ENCODE data around the gene PTPRG. TPM values are rescaled to one million over a fixed set of nuclear protein-coding genes. Genes with fewer than 3 reads are reported as not detected.
A peak's percentile ranks its signal among the peaks of the same experiment; 100 is the strongest.

The PTPRG gene
- total RNA-seq, 1 donor = 148 TPM

- H2AFZ ChIP-seq (ENCODE audit: low read length) = no peak overlapping the region
- peaks cover 9% of the 10 kb centered on the region for H4K20me1 ChIP-seq (ENCODE audit: insufficient read depth, low read length)
- H3K4me3 ChIP-seq (ENCODE audit: insufficient read depth, low read length) = no peak overlapping the region
- peaks cover 8% of the 10 kb centered on the region for H3K4me1 ChIP-seq (ENCODE audit: insufficient read depth, low read length)
- no peak overlapping the region for H3K27ac ChIP-seq (ENCODE audit: low read depth, low read length)
- no peaks in the 10 kb centered on the region for H3K79me2 ChIP-seq (ENCODE audit: insufficient read depth, low read length)
- TF ChIP-seq CTCF (IDR thresholded peaks at IDR 0.05; ENCODE audit: extremely low read depth, low read depth, low read length) = no peak
- DNase-seq (ENCODE audit: insufficient read length, low spot score, missing footprints) = no peak
- H3K9me3 ChIP-seq (ENCODE audit: low read depth, low read length) = no peaks in the 10 kb centered on the region
- no peaks in the 10 kb centered on the region for H3K27me3 ChIP-seq (ENCODE audit: insufficient read depth, low read length)
- H3K4me2 ChIP-seq (ENCODE audit: insufficient read depth, low read length) = no peak overlapping the region
- H3K36me3 ChIP-seq (ENCODE audit: insufficient read depth, low read length) = no peaks in the 10 kb centered on the region
Measured at GRCh38 chr3:62048577-62048976, 487.2 kb downstream of the PTPRG start.

GRCh38 chr3:62049033-62049432, 487.7 kb downstream of the PTPRG start:
- Histone ChIP-seq H4K20me1 (ENCODE audit: insufficient read depth, low read length) (peaks cover 9% of the 10 kb centered on the region), H3K4me2 (ENCODE audit: insufficient read depth, low read length) (no peak overlapping the region), H3K27me3 (ENCODE audit: insufficient read depth, low read length) (no peaks in the 10 kb centered on the region), H3K27ac (ENCODE audit: low read depth, low read length) (no peak overlapping the region), H2AFZ (ENCODE audit: low read length) (no peak overlapping the region), H3K9me3 (ENCODE audit: low read depth, low read length) (no peaks in the 10 kb centered on the region), H3K36me3 (ENCODE audit: insufficient read depth, low read length) (no peaks in the 10 kb centered on the region), H3K79me2 (ENCODE audit: insufficient read depth, low read length) (no peaks in the 10 kb centered on the region), H3K4me3 (ENCODE audit: insufficient read depth, low read length) (no peak overlapping the region), H3K4me1 (ENCODE audit: insufficient read depth, low read length) (peaks cover 8% of the 10 kb centered on the region)
- no peak for TF ChIP-seq CTCF (IDR thresholded peaks at IDR 0.05; ENCODE audit: extremely low read depth, low read depth, low read length)
- DNase-seq (ENCODE audit: insufficient read length, low spot score, missing footprints) = no peak

- Histone ChIP-seq H3K4me3 (ENCODE audit: insufficient read depth, low read length) (no peak overlapping the region), H3K27me3 (ENCODE audit: insufficient read depth, low read length) (no peaks in the 10 kb centered on the region), H3K79me2 (ENCODE audit: insufficient read depth, low read length) (no peaks in the 10 kb centered on the region), H3K4me1 (ENCODE audit: insufficient read depth, low read length) (peaks cover 2% of the 10 kb centered on the region), H3K9me3 (ENCODE audit: low read depth, low read length) (no peaks in the 10 kb centered on the region), H2AFZ (ENCODE audit: low read length) (no peak overlapping the region), H3K4me2 (ENCODE audit: insufficient read depth, low read length) (no peak overlapping the region), H3K36me3 (ENCODE audit: insufficient read depth, low read length) (no peaks in the 10 kb centered on the region), H3K27ac (ENCODE audit: low read depth, low read length) (no peak overlapping the region), H4K20me1 (ENCODE audit: insufficient read depth, low read length) (peaks cover 2% of the 10 kb centered on the region)
- peak; percentile 45 for TF ChIP-seq CTCF (IDR thresholded peaks at IDR 0.05; ENCODE audit: extremely low read depth, low read depth, low read length)
- DNase-seq (ENCODE audit: insufficient read length, low spot score, missing footprints) = no peak
Measured at GRCh38 chr3:62051506-62051905, 490.1 kb downstream of the PTPRG start.

GRCh38 chr3:62052331-62052730, 491.0 kb downstream of the PTPRG start:
- Histone ChIP-seq H2AFZ (ENCODE audit: low read length) (no peak overlapping the region), H3K27me3 (ENCODE audit: insufficient read depth, low read length) (no peaks in the 10 kb centered on the region), H3K27ac (ENCODE audit: low read depth, low read length) (no peak overlapping the region), H3K4me2 (ENCODE audit: insufficient read depth, low read length) (no peak overlapping the region), H3K79me2 (ENCODE audit: insufficient read depth, low read length) (no peaks in the 10 kb centered on the region), H3K9me3 (ENCODE audit: low read depth, low read length) (no peaks in the 10 kb centered on the region), H4K20me1 (ENCODE audit: insufficient read depth, low read length) (peaks cover 2% of the 10 kb centered on the region), H3K36me3 (ENCODE audit: insufficient read depth, low read length) (no peaks in the 10 kb centered on the region), H3K4me1 (ENCODE audit: insufficient read depth, low read length) (no peaks in the 10 kb centered on the region), H3K4me3 (ENCODE audit: insufficient read depth, low read length) (no peak overlapping the region)
- DNase-seq (ENCODE audit: insufficient read length, low spot score, missing footprints) = no peak
- TF ChIP-seq CTCF (IDR thresholded peaks at IDR 0.05; ENCODE audit: extremely low read depth, low read depth, low read length) = no peak

Data from osteoblast (primary cell).